ENCODE data around the gene SEZ6L2. TPM values are rescaled to one million over a fixed set of nuclear protein-coding genes. Genes with fewer than 3 reads are reported as not detected.

SEZ6L2 gene
- total RNA-seq, 1 experiment from 2014 or later, result 50.4 TPM

GRCh38 chr16:29862383-29862883 is 36.9 kb downstream of the SEZ6L2 start:
- DNase-seq (ENCODE audit: low spot score), result peak; percentile 75

DNA sequence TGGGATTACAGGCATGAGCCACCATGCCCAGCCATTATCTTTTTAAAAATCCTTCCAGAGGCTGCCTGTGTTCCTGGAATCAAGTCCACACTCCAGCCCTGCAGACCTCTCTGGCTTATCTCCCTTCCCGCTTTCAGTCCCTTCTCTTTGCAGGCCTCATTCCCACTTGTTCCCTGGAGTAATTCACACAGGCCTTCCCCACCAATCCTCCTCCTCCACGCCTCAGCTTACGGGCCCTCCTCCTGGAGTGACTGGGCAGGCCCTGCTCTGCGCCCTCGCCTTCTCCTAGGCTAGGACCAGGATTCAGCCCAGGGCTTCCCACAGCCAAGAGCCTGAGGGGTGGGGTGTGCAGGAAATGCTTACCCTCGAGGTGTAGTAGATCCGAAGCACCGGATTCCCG is 39.1 kb downstream of the SEZ6L2 start:
- in situ Hi-C loops (cut with HindIII; ENCODE audit: low sequenced_read_pairs), result no loop called here
- DNase-seq (ENCODE audit: low spot score), result peak; percentile 35

More at GRCh38 chr16:29862383-29862883, 36.9 kb downstream of the SEZ6L2 start:
- in situ Hi-C loops (cut with HindIII; ENCODE audit: low sequenced_read_pairs), result no loop called here

- DNase-seq (ENCODE audit: low spot score), result no peak
- in situ Hi-C loops (cut with HindIII; ENCODE audit: low sequenced_read_pairs), result no loop called here
These were observed 40.4 kb downstream of the SEZ6L2 start for GRCh38 chr16:29858974-29859373.

GRCh38 chr16:29858149-29858849 is 41.1 kb downstream of the SEZ6L2 start:
- DNase-seq (ENCODE audit: low spot score), result no peak
- in situ Hi-C loops (cut with HindIII; ENCODE audit: low sequenced_read_pairs), result no loop called here

GRCh38 chr16:29857133-29857760 is 42.1 kb downstream of the SEZ6L2 start:
- in situ Hi-C loops (cut with HindIII; ENCODE audit: low sequenced_read_pairs), result no loop called here
- no peak for DNase-seq (ENCODE audit: low spot score)

DNA sequence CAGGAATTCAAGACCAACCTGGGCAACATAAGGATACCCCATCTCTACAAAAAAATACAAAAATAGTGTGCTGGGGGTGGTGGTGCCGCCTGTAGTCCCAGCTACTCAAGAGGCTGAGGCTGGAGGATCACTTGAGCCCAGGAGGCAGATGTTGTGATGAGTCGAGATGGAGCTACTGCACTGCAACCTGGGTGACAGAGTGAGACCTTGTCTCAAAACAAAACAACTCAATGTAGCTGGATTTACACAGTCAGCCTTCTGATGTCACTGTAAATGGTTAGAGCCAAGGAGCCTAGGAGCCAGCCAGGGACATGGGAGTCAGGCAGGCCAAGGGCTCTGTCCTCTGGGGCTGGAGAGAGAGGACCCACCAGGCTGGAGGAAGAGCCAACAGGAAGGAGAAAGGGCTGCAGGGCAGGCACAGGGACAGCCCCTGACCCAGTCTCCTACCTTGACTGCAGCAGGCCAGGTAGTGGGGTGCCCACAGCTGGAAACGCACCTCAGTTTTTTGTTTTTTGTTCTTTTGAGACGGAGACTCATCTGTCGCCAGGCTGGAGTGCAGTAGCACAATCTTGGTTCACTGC is 44.7 kb downstream of the SEZ6L2 start:
- in situ Hi-C loops (cut with HindIII; ENCODE audit: low sequenced_read_pairs), result no loop called here

GRCh38 chr16:29852654-29853053 is 46.7 kb downstream of the SEZ6L2 start:
- in situ Hi-C loops (cut with HindIII; ENCODE audit: low sequenced_read_pairs), result no loop called here
- DNase-seq (ENCODE audit: low spot score), result peak; percentile 94

More for the DNA sequence above, 44.7 kb downstream of the SEZ6L2 start:
- DNase-seq (ENCODE audit: low spot score), result no peak

GRCh38 chr16:29850998-29851397 is 48.4 kb downstream of the SEZ6L2 start:
- in situ Hi-C loops (cut with HindIII; ENCODE audit: low sequenced_read_pairs), result no loop called here
- no peak for DNase-seq (ENCODE audit: low spot score)

DNA sequence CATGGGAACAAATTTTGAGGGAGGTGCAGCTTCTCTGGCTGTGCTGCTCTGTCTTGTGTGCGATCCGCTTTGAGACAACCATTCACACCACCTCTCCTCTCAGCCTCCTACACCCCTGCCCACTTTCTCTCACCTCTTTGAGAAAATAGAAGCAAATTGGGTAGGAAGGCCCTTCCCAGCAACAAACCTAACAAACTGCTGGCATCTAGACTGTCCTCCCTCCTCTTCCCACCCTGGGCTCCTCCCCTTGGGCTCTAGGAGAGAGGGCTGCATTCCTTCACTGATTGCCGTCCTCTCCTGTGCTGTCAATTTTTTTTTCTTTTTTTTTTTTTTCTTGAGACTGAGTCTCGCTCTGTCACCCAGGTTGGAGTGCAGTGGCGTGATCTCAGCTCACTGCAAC is 49.8 kb downstream of the SEZ6L2 start:
- DNase-seq (ENCODE audit: low spot score), result no peak
- in situ Hi-C loops (cut with HindIII; ENCODE audit: low sequenced_read_pairs), result no loop called here

GRCh38 chr16:29848420-29849297 is 50.7 kb downstream of the SEZ6L2 start:
- in situ Hi-C loops (cut with HindIII; ENCODE audit: low sequenced_read_pairs), result no loop called here
- DNase-seq (ENCODE audit: low spot score), result peak; percentile 47

GRCh38 chr16:29845656-29846055 is 53.7 kb downstream of the SEZ6L2 start:
- no peak for DNase-seq (ENCODE audit: low spot score)

GRCh38 chr16:29844575-29845331 is 54.6 kb downstream of the SEZ6L2 start:
- DNase-seq (ENCODE audit: low spot score), result peak; percentile 62
- in situ Hi-C loops (cut with HindIII; ENCODE audit: low sequenced_read_pairs), result no loop called here

More at GRCh38 chr16:29845656-29846055, 53.7 kb downstream of the SEZ6L2 start:
- in situ Hi-C loops (cut with HindIII; ENCODE audit: low sequenced_read_pairs), result no loop called here

GRCh38 chr16:29843931-29844330 is 55.4 kb downstream of the SEZ6L2 start:
- no peak for DNase-seq (ENCODE audit: low spot score)
- in situ Hi-C loops (cut with HindIII; ENCODE audit: low sequenced_read_pairs), result no loop called here

DNA sequence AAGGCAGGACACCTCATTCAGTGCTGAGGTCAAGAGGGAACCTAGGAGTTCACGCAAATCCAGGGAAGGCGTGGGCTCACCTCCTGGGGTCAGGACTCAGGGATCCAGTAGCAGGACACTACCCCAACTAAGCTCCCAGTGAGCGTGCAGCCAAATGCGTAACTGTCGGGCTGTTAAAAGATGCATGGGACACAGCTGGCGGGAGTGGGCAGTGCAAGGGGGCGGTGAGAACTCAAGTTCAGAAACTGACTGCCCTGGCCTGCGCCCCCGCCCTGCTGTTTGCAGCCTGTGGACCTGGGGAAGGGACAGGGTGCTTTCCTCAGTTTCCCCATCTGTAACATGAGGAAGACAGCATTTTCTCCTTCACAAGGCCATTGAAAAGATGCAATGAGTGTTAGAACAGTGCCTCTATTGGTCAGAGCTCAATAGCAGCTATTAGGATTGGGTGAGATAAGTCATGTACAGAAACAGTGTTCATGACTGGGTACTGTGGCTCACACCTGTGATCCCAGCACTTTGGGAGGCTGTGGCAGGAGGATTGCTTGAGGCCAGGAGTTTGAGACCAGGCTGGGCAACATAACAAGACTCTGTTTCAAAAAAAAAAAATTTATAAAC is 56.5 kb downstream of the SEZ6L2 start:
- in situ Hi-C loops (cut with HindIII; ENCODE audit: low sequenced_read_pairs), result no loop called here

GRCh38 chr16:29841631-29842030 is 57.7 kb downstream of the SEZ6L2 start:
- in situ Hi-C loops (cut with HindIII; ENCODE audit: low sequenced_read_pairs), result no loop called here

More for the DNA sequence above, 56.5 kb downstream of the SEZ6L2 start:
- no peak for DNase-seq (ENCODE audit: low spot score)

GRCh38 chr16:29840240-29840639 is 59.1 kb downstream of the SEZ6L2 start:
- peak; percentile 54 for DNase-seq (ENCODE audit: low spot score)
- in situ Hi-C loops (cut with HindIII; ENCODE audit: low sequenced_read_pairs), result no loop called here

More at GRCh38 chr16:29841631-29842030, 57.7 kb downstream of the SEZ6L2 start:
- DNase-seq (ENCODE audit: low spot score), result no peak

- DNase-seq (ENCODE audit: low spot score), result peak; percentile 56
- in situ Hi-C loops (cut with HindIII; ENCODE audit: low sequenced_read_pairs), result no loop called here
These were observed 59.5 kb downstream of the SEZ6L2 start for GRCh38 chr16:29839822-29840221.

- in situ Hi-C loops (cut with HindIII; ENCODE audit: low sequenced_read_pairs), result no loop called here
These were observed 61.5 kb downstream of the SEZ6L2 start for GRCh38 chr16:29837841-29838240.

More at GRCh38 chr16:29837841-29838240, 61.5 kb downstream of the SEZ6L2 start:
- DNase-seq (ENCODE audit: low spot score), result no peak
